DOHH2 (cell line): ENCODE results near the gene PRPF8.

Experiments used
- H3F3A ChIP-seq: fragments of 200-600 bp; sonication (generic), shearing (Covaris generic); 2 replicates; pipeline ENCODE4 v1.6.0; 2016; ENCODE audit warnings: antibody characterized with exemption, mild to moderate bottlenecking; ENCODE audit not compliant: control insufficient read depth, insufficient read depth
- H3K27ac ChIP-seq: fragments of 200-600 bp; sonication (generic); 2 replicates; pipeline ENCODE4 v1.5.1; 2014; ENCODE audit warnings: low read depth, mild to moderate bottlenecking, low read length, moderate library complexity
- H3K27me3 ChIP-seq: fragments of 200-600 bp; sonication (generic); 2 replicates; pipeline ENCODE4 v1.6.1; 2014; ENCODE audit warnings: mild to moderate bottlenecking, low read length, mixed read lengths; ENCODE audit not compliant: control insufficient read depth
- H3K36me3 ChIP-seq: fragments of 200-600 bp; sonication (generic); 2 replicates; pipeline ENCODE4 v1.6.1; 2014; ENCODE audit warnings: mild to moderate bottlenecking, low read length, moderate library complexity, mixed read lengths; ENCODE audit not compliant: control insufficient read depth
- H3K4me1 ChIP-seq: fragments of 200-600 bp; sonication (generic); 2 replicates; pipeline ENCODE4 v1.6.1; 2014; ENCODE audit warnings: mild to moderate bottlenecking, low read length, mixed read lengths; ENCODE audit not compliant: control insufficient read depth
- H3K4me2 ChIP-seq: fragments of 200-600 bp; sonication (generic); 2 replicates; pipeline ENCODE4 v1.6.0; 2014; ENCODE audit warnings: mild to moderate bottlenecking, low read length, moderate library complexity
- H3K4me3 ChIP-seq: fragments of 200-600 bp; sonication (generic); 2 replicates; pipeline ENCODE4 v1.5.1; 2014; ENCODE audit warnings: mild to moderate bottlenecking, low read length, mixed read lengths
- H3K79me2 ChIP-seq: fragments of 200-600 bp; sonication (generic); 2 replicates; pipeline ENCODE4 v1.6.1; 2014; ENCODE audit warnings: mild to moderate bottlenecking, low read length, mixed read lengths; ENCODE audit not compliant: control insufficient read depth
- H3K9me2 ChIP-seq: fragments of 200-600 bp; sonication (generic); replicated peaks from 2 replicates; pipeline ENCODE4 v1.6.1; 2014; ENCODE audit warnings: mild to moderate bottlenecking, low read length, mixed read lengths; ENCODE audit not compliant: control insufficient read depth
- H3K9me3 ChIP-seq: fragments of 200-600 bp; sonication (generic); 2 replicates; pipeline ENCODE4 v1.6.1; 2014; ENCODE audit warnings: antibody characterized with exemption, low read length, mixed read lengths; ENCODE audit not compliant: control insufficient read depth, insufficient read depth
- H4K20me1 ChIP-seq: fragments of 200-600 bp; sonication (generic); 2 replicates; pipeline ENCODE4 v1.6.0; 2014; ENCODE audit warnings: low read depth, mild to moderate bottlenecking, antibody characterized with exemption, low read length, moderate library complexity; ENCODE audit not compliant: control insufficient read depth, insufficient read depth
- EZH2phosphoT487 ChIP-seq: fragments of 200-600 bp; sonication (generic); IDR thresholded peaks from 2 replicates; pipeline ENCODE4 v1.6.1; 2017; ENCODE audit warnings: borderline replicate concordance, mild to moderate bottlenecking, antibody characterized with exemption, low read length, moderate library complexity, mixed read lengths
- TF ChIP-seq, protein P1 (sequence below): fragments of 200-600 bp; sonication (generic); IDR thresholded peaks from one replicate; pipeline ENCODE4 v1.5.1; 2014; ENCODE audit warnings: antibody characterized with exemption, mild to moderate bottlenecking, low read depth, low read length; ENCODE audit not compliant: poor library complexity, severe bottlenecking

Gene PRPF8

DNA sequence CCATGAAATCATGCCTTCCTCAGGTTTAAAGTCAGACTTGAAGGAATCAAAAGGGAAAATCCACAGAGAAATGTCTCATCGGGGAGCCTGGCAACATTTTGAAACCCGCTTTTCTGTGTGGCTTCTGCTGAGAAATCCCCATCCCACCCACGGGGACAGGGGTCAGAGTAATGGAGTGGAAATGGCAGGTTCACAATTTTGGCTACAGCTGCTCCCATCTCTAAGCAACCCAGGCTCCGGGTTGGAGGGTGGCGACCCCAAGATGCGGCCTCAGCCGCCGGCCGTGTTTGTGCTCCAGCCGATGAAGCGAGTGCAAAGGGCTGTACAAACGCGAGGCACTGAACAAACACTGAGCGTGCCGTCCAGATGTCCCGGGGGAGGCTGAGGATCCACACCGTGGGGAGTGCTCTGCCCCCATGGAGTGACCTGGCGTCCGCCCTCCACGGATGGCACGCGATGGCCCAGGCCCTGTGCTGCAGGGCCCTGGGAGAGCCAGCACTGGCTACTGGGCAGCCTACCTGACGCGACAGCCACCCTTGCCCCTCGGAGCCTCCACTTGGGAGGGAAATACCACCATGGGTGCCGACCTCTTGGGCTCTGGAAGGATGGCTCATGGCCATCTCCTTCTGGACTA, 78.2 kb downstream of the PRPF8 start:
- peak overlapping the region; percentile 32 for H3K27ac ChIP-seq
- H3K79me2 ChIP-seq = peaks cover 19% of the 10 kb centered on the region
- H3K4me1 ChIP-seq = peaks cover 28% of the 10 kb centered on the region
- H3K9me2 ChIP-seq = no peaks in the 10 kb centered on the region
- no peaks in the 10 kb centered on the region for H4K20me1 ChIP-seq
- peaks cover 86% of the 10 kb centered on the region for H3K36me3 ChIP-seq
- no peak overlapping the region for H3K4me3 ChIP-seq
- no peaks in the 10 kb centered on the region for H3K9me3 ChIP-seq
- no peaks in the 10 kb centered on the region for H3K27me3 ChIP-seq
- 0 out of 2 replicates have a peak overlapping the region, but pooled peaks have one; percentile 25 for H3K4me2 ChIP-seq
- no peak for TF ChIP-seq EZH2phosphoT487
- TF ChIP-seq, protein P1, sequence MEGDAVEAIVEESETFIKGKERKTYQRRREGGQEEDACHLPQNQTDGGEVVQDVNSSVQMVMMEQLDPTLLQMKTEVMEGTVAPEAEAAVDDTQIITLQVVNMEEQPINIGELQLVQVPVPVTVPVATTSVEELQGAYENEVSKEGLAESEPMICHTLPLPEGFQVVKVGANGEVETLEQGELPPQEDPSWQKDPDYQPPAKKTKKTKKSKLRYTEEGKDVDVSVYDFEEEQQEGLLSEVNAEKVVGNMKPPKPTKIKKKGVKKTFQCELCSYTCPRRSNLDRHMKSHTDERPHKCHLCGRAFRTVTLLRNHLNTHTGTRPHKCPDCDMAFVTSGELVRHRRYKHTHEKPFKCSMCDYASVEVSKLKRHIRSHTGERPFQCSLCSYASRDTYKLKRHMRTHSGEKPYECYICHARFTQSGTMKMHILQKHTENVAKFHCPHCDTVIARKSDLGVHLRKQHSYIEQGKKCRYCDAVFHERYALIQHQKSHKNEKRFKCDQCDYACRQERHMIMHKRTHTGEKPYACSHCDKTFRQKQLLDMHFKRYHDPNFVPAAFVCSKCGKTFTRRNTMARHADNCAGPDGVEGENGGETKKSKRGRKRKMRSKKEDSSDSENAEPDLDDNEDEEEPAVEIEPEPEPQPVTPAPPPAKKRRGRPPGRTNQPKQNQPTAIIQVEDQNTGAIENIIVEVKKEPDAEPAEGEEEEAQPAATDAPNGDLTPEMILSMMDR = no peak
- no peaks in the 10 kb centered on the region for H3F3A ChIP-seq

DNA sequence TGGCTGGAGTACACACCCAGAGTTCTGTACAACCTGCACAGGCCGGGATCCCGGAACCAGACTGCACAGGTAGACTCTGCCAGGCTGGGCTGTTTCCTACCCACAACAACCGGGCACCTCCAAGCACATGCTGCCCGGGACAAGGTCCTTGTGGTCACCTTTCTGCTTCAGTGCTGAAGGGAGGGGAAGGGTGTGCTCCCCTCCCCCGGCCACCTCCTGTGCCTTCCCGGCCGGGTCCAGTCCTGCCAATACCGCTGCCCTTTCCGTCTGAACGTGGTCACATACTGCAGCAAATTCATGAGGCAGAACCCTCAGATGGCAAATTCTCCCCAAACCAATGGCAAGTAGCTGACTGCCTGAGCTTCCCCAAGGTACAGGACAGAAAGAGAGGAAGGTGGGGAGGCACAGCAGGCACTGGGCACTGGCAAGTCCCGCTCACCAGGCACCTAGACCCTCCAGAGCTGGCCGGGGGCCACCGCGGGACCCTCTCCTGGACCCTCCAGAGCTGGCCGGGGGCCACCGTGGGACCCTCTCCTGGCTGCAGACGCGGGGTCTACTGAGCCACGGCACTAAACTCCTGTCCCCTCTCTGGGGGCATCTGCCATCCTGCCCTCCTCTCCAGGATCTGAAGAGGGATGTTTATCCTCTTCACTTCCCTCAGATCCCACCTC, 78.9 kb downstream of the PRPF8 start:
- H3K4me3 ChIP-seq = no peak overlapping the region
- H3K36me3 ChIP-seq = peaks cover 86% of the 10 kb centered on the region
- H3K4me1 ChIP-seq = peaks cover 28% of the 10 kb centered on the region
- no peak overlapping the region for H3K4me2 ChIP-seq
- no peaks in the 10 kb centered on the region for H3K9me3 ChIP-seq
- H3K79me2 ChIP-seq = peaks cover 25% of the 10 kb centered on the region
- H3F3A ChIP-seq = no peaks in the 10 kb centered on the region; the same call in 1 of the 2 replicates
- H4K20me1 ChIP-seq = no peaks in the 10 kb centered on the region
- H3K27me3 ChIP-seq = no peaks in the 10 kb centered on the region
- 0 out of 2 replicates have a peak overlapping the region, but pooled peaks have one; percentile 32 for H3K27ac ChIP-seq
- H3K9me2 ChIP-seq = no peaks in the 10 kb centered on the region
- TF ChIP-seq, protein P1 = no peak
- TF ChIP-seq EZH2phosphoT487 = no peak

DNA sequence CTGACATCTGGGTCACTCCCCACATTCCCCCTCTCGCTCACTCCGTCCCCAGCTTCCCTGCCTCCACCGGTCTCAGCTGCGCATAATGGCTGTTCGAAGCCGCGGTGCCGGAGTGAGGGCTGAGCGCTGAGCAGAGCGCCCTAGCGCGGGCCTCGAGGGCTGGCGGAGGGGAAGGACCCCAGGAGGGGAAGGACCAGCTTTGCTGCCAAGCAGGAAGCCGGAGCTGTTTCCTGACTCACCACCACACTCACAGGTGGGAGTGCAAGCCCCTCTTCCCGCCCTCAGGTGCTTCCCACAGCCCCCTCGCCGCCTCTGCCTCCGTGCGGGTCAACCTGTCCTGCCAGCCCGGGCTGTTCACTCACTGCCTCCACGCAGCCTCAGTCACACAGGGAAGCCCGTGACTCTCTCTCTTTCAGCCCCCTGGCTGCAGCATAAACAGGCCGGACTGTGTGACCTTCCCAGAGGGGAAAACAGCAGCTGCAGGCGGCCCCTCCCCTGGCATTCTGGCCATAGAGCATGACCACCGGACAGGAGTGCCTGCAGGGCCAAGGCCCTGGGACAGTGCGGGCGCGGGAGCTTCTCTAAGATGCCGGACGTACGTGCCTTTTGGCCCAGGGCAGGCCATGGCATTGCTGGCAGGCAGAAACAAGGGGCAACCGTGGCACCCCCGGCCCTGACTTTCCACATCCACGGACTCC, 79.7 kb downstream of the PRPF8 start:
- H3K36me3 ChIP-seq = peaks cover 83% of the 10 kb centered on the region
- H3K9me2 ChIP-seq = no peaks in the 10 kb centered on the region
- H3K4me1 ChIP-seq = peaks cover 28% of the 10 kb centered on the region

More for the DNA sequence above, 79.7 kb downstream of the PRPF8 start:
- Histone ChIP-seq H3F3A (no peaks in the 10 kb centered on the region; the same call in 1 of the 2 replicates), H3K27ac (no peak overlapping the region), H4K20me1 (no peaks in the 10 kb centered on the region), H3K9me3 (no peaks in the 10 kb centered on the region), H3K27me3 (no peaks in the 10 kb centered on the region), H3K4me2 (no peak overlapping the region), H3K4me3 (no peak overlapping the region), H3K79me2 (peaks cover 25% of the 10 kb centered on the region)
- TF ChIP-seq, protein P1 = no peak
- no peak for TF ChIP-seq EZH2phosphoT487
